Measurements from ENCODE around the gene DNMT1.

DNA sequence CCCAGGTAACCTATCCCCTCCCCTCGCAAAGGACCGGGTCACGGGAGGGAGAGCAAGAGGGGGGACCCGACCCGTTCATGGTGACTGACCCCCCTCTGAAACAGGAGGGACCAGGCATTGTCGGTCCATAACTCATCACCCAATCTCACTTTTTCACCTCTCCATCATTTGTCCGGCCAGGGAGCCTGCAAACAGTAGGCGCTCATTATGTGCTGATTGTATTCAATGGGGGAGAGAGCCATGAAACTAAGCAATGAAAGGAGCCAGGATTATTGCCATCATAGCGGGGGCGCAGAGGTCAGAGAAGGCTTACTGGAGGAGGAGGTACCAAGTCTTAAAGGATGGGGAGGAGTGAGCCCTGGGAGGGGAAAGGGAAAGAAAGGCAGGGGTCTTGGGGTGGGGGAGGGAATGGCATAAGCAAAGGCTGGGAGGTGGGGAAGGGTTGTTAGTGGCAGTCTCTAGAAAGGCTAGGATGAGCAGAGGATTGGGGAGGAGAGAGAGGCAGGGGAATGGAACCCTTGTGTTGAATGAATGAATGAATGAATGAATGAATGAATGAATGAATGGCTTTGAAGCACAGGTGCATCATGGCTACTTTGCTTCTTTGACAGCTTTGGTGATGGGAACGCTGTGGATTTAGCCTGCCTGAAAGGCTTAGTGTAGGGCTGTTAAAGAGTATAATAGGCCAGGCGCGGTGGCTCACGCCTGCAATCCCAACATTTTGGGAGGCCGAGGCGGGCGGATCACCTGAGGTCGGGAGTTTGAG lies 107.3 kb downstream of the DNMT1 start:
- TF ChIP-seq, protein P1, sequence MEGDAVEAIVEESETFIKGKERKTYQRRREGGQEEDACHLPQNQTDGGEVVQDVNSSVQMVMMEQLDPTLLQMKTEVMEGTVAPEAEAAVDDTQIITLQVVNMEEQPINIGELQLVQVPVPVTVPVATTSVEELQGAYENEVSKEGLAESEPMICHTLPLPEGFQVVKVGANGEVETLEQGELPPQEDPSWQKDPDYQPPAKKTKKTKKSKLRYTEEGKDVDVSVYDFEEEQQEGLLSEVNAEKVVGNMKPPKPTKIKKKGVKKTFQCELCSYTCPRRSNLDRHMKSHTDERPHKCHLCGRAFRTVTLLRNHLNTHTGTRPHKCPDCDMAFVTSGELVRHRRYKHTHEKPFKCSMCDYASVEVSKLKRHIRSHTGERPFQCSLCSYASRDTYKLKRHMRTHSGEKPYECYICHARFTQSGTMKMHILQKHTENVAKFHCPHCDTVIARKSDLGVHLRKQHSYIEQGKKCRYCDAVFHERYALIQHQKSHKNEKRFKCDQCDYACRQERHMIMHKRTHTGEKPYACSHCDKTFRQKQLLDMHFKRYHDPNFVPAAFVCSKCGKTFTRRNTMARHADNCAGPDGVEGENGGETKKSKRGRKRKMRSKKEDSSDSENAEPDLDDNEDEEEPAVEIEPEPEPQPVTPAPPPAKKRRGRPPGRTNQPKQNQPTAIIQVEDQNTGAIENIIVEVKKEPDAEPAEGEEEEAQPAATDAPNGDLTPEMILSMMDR (IDR thresholded peaks at IDR 0.05), result no peak
- no peak for TF ChIP-seq POLR2AphosphoS5 (IDR thresholded peaks at IDR 0.05)
- no peak for TF ChIP-seq EP300 (IDR thresholded peaks at IDR 0.05)
